HL-60 (cell line): Measurements from ENCODE around the gene INPP5B.

ENCODE experiments used
- DNase-seq, 2 experiments: peaks; one replicate each; pipeline ENCODE4 v3.0.0-alpha.2; 2010 to 2020; ENCODE audit warnings: low read depth in 1 of 2, low spot score in 1 of 2
- H3K27ac ChIP-seq: fragments of 250-450 bp; sonication (Bioruptor Pico); replicated peaks from 2 replicates; pipeline ENCODE4 v1.5.1; 2020; ENCODE audit warnings: mild to moderate bottlenecking, moderate library complexity
- H3K27me3 ChIP-seq: fragments of 250-450 bp; sonication (Bioruptor Pico); 2 replicates; pipeline ENCODE4 v1.5.1; 2021; ENCODE audit warnings: mild to moderate bottlenecking, moderate library complexity; ENCODE audit not compliant: insufficient read depth, poor library complexity, severe bottlenecking
- H3K4me3 ChIP-seq: replicated peaks from 2 replicates; pipeline ENCODE4 v1.5.1; 2011; ENCODE audit warnings: mild to moderate bottlenecking, control low read depth, low read length; ENCODE audit not compliant: insufficient read depth
- GABPA ChIP-seq: IDR thresholded peaks from 2 replicates; pipeline ENCODE4 v1.6.1; 2012; ENCODE audit warnings: low read depth
- POLR2AphosphoS5 ChIP-seq: IDR thresholded peaks from 2 replicates; pipeline ENCODE4 v1.6.1; 2012; ENCODE audit warnings: low read depth
- REST ChIP-seq: IDR thresholded peaks from 2 replicates; pipeline ENCODE4 v1.6.1; 2012; ENCODE audit warnings: low read depth; ENCODE audit not compliant: insufficient replicate concordance
- SPI1 ChIP-seq: IDR thresholded peaks from 2 replicates; pipeline ENCODE4 v1.6.1; 2012; ENCODE audit warnings: low read depth, mild to moderate bottlenecking, borderline replicate concordance
- TF ChIP-seq, protein P1 (sequence below): IDR thresholded peaks from one replicate; pipeline ENCODE4 v1.5.1; 2011; ENCODE audit warnings: low read length, control low read depth, inconsistent platforms; ENCODE audit not compliant: insufficient read depth

The INPP5B gene

GRCh38 chr1:37839676-37840075 is 107.2 kb downstream of the INPP5B start:
- TF ChIP-seq SPI1 (no peak), POLR2AphosphoS5 (no peak)
- Histone ChIP-seq H3K27ac (no peak overlapping the region), H3K27me3 (no peaks in the 10 kb centered on the region), H3K4me3 (no peak overlapping the region)
- DNase-seq, result no peak

GRCh38 chr1:37836788-37837187 is 110.1 kb downstream of the INPP5B start:
- no peak overlapping the region for H3K27ac ChIP-seq

DNA sequence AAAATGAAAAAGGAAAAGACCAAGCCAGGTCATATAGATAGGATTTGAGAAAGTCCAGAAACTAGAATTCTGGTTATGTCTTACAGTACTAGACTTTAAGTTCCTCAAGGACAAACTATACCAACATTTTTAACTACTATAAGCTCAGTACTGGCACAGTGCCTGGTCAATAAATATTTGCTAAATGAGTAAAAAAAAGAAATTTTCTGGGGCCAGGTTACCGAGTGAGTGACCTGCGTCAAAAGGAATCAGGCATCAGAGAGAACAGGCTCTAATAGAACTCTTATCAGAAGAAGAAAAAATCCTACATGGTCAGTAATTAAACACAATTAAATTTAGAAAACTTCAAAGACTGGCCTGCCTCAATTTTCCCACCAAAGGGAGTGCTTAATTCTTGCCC is 115.0 kb downstream of the INPP5B start:
- no peak for DNase-seq
- TF ChIP-seq GABPA (no peak), POLR2AphosphoS5 (no peak)
- TF ChIP-seq, protein P1, sequence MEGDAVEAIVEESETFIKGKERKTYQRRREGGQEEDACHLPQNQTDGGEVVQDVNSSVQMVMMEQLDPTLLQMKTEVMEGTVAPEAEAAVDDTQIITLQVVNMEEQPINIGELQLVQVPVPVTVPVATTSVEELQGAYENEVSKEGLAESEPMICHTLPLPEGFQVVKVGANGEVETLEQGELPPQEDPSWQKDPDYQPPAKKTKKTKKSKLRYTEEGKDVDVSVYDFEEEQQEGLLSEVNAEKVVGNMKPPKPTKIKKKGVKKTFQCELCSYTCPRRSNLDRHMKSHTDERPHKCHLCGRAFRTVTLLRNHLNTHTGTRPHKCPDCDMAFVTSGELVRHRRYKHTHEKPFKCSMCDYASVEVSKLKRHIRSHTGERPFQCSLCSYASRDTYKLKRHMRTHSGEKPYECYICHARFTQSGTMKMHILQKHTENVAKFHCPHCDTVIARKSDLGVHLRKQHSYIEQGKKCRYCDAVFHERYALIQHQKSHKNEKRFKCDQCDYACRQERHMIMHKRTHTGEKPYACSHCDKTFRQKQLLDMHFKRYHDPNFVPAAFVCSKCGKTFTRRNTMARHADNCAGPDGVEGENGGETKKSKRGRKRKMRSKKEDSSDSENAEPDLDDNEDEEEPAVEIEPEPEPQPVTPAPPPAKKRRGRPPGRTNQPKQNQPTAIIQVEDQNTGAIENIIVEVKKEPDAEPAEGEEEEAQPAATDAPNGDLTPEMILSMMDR, result no peak
- no peak overlapping the region for H3K27ac ChIP-seq
- H3K4me3 ChIP-seq, result no peak overlapping the region
- no peaks in the 10 kb centered on the region for H3K27me3 ChIP-seq

More at GRCh38 chr1:37836788-37837187, 110.1 kb downstream of the INPP5B start:
- TF ChIP-seq, protein P1, result no peak
- no peak for TF ChIP-seq SPI1
- TF ChIP-seq GABPA, result no peak
- no peak for TF ChIP-seq POLR2AphosphoS5
- no peak for TF ChIP-seq REST
- no peaks in the 10 kb centered on the region for H3K27me3 ChIP-seq
- no peak for DNase-seq
- H3K4me3 ChIP-seq, result no peak overlapping the region

DNA sequence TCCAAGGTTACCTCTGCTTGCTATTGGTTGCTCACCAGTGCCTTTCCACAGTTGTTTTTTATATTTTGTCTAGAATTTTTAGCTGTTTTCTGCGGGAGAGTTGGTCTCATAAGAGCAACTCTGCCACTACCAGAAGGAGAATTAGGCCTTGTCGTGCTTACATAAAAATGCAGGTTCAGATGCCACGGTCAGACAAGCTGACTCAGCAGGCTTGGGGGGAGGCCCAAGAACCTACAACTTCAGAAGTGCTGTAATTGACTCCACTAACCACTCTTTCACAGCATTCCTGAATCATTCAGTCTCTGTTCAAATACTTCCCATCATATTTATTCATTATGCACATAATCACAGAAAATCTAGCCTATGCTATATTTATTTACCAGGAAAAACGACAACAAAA is 115.7 kb downstream of the INPP5B start:
- H3K27ac ChIP-seq, result no peak overlapping the region
- TF ChIP-seq SPI1 (no peak), GABPA (no peak), POLR2AphosphoS5 (no peak), REST (no peak)
- TF ChIP-seq, protein P1, result no peak
- no peaks in the 10 kb centered on the region for H3K27me3 ChIP-seq
- DNase-seq, result no peak
- no peak overlapping the region for H3K4me3 ChIP-seq
